GM10266 (cell line): ENCODE results near the gene RAD52.

Source experiments
- DNase-seq: peaks from one replicate; pipeline ENCODE4 v3.0.0; 2012; ENCODE audit errors: extremely low spot score
- TF ChIP-seq, protein P1 (sequence below): IDR thresholded peaks from 2 replicates; pipeline ENCODE4 v1.5.1; 2012; ENCODE audit warnings: mild to moderate bottlenecking, low read depth; ENCODE audit not compliant: control insufficient read depth, insufficient read depth; ENCODE audit errors: missing control alignments

RAD52 gene

GRCh38 chr12:979349-979748, 29.9 kb upstream of the RAD52 start:
- no peak for DNase-seq
- TF ChIP-seq, protein P1, sequence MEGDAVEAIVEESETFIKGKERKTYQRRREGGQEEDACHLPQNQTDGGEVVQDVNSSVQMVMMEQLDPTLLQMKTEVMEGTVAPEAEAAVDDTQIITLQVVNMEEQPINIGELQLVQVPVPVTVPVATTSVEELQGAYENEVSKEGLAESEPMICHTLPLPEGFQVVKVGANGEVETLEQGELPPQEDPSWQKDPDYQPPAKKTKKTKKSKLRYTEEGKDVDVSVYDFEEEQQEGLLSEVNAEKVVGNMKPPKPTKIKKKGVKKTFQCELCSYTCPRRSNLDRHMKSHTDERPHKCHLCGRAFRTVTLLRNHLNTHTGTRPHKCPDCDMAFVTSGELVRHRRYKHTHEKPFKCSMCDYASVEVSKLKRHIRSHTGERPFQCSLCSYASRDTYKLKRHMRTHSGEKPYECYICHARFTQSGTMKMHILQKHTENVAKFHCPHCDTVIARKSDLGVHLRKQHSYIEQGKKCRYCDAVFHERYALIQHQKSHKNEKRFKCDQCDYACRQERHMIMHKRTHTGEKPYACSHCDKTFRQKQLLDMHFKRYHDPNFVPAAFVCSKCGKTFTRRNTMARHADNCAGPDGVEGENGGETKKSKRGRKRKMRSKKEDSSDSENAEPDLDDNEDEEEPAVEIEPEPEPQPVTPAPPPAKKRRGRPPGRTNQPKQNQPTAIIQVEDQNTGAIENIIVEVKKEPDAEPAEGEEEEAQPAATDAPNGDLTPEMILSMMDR, result no peak

DNA sequence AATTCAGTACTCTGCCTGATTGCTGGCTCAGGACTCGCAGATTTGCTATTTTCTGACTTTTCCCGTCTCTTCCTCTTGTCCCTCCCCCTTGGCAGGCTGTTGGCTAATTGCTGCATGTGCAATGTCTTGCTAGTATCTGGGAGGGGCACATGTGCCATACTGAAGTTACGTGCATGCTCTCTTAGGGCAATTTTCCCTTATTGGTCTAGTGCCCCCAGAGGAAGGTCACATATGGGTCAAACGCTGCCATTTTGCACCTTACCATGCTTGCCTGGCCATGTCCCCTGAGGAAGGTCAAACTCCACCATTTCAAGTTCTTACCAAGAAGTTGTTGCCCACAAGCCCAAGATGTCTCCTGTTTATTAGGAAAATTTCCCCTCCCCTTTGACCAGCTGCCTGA, 27.7 kb upstream of the RAD52 start:
- TF ChIP-seq, protein P1, result no peak
- no peak for DNase-seq

GRCh38 chr12:976644-977043, 27.1 kb upstream of the RAD52 start:
- TF ChIP-seq, protein P1, result no peak
- no peak for DNase-seq

GRCh38 chr12:974271-974862, 24.9 kb upstream of the RAD52 start:
- TF ChIP-seq, protein P1, result no peak
- DNase-seq, result no peak

GRCh38 chr12:971991-972390, 22.5 kb upstream of the RAD52 start:
- no peak for DNase-seq

DNA sequence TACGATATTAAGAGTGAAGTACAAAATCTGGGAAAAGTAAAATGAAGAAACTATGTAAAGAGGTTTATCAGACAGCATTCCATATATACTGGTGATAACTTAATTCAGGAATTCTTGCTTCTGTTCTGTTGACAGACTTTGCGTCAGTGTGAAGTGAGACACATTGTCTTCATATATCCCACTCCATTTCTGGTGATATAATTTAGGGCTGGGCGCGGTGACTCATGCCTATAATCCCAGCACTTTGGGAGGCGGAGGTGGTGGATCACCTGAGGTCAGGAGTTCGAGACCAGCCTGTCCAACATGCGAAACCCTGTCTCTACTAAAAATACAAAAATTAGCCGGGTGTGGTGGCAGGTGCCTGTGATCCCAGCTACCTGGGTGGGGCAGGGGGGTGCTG, 20.3 kb upstream of the RAD52 start:
- DNase-seq, result no peak
- TF ChIP-seq, protein P1, result no peak

More at GRCh38 chr12:971991-972390, 22.5 kb upstream of the RAD52 start:
- TF ChIP-seq, protein P1, result no peak

DNA sequence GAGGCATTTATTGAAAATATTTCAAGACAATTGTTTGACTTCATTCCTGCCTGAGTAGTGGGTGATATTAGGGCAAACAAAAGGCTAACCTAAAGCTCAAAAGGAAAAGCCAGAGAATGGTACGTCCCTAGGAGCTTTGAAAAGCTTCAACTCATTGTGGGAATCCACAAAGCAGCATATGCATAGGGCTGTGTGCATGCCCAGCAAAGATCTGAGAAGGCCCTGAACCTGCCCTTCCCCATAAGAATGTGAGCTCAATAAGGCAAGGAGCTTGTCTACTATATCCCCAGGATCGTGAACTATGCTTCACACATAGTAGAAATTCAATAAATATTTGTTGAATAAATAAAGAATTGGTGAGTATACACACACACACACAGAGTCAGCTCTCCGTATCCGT, 19.1 kb upstream of the RAD52 start:
- TF ChIP-seq, protein P1, result no peak
- DNase-seq, result no peak
